Muscle of arm (tissue), 12 donors: ENCODE data around the gene PCDHGB7. TPM values are rescaled to one million over a fixed set of nuclear protein-coding genes. Genes with fewer than 3 reads are reported as not detected.
"Not testable (repeated sequence)": the region's sequence is repeated elsewhere in the genome, so short reads cannot be mapped to it uniquely, and the experiment has no call there.

ENCODE experiments used
- DNase-seq: peaks from one replicate; pipeline ENCODE4 v3.0.0-alpha.2; 2013
- polyA plus RNA-seq, 12 donors: library from polyadenylated mRNA; unstranded; fragments of 120-200 nt; gene quantifications; one replicate each; pipeline ENCODE4 v1.2.1, GENCODE V29; 2013; ENCODE audit not compliant: insufficient read length in 12 of 12

Gene PCDHGB7
- polyA plus RNA-seq, 12 donors, result 6.5 to 14.7 (median 8.6) TPM; not detected in 1

- no peak for DNase-seq
These were observed 24.2 kb upstream of the PCDHGB7 start for GRCh38 chr5:141393267-141393666.

GRCh38 chr5:141394401-141395187, 22.9 kb upstream of the PCDHGB7 start:
- not testable (repeated sequence) for DNase-seq

- not testable (repeated sequence) for DNase-seq
These were observed 19.5 kb upstream of the PCDHGB7 start, which contains the start of gene PCDHGB5 for GRCh38 chr5:141397756-141398551. Gene PCDHGB5 (plus strand): TSS chr5:141397947. CDS start chr5:141398128, 181 bp downstream.

GRCh38 chr5:141398608-141399007, 18.9 kb upstream of the PCDHGB7 start:
- DNase-seq, result no peak

DNA sequence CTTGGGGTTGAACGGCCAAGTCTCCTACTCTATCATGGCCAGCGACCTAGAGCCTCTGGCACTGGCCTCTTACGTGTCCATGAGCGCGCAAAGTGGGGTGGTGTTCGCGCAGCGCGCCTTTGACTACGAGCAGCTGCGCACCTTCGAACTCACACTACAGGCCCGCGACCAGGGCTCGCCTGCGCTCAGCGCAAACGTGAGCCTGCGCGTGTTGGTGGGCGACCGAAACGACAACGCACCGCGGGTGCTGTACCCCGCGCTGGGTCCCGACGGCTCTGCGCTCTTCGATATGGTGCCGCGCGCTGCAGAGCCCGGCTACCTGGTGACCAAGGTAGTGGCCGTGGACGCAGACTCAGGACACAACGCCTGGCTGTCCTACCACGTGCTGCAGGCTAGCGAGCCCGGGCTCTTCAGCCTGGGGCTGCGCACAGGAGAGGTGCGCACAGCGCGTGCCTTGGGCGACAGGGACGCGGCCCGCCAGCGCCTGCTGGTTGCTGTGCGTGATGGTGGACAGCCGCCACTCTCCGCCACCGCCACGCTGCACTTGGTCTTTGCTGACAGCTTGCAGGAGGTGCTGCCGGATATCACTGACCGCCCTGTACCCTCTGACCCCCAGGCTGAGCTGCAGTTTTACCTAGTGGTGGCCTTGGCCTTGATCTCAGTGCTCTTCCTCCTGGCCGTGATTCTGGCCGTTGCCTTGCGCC, 17.8 kb upstream of the PCDHGB7 start:
- DNase-seq, result no peak

- no peak for DNase-seq
These were observed 14.8 kb upstream of the PCDHGB7 start, which contains the start of gene PCDHGA9 for GRCh38 chr5:141402553-141403243. Gene PCDHGA9 (plus strand): TSS chr5:141402778. CDS start chr5:141402953, 175 bp downstream.

GRCh38 chr5:141403387-141403786, 14.1 kb upstream of the PCDHGB7 start:
- no peak for DNase-seq

DNA sequence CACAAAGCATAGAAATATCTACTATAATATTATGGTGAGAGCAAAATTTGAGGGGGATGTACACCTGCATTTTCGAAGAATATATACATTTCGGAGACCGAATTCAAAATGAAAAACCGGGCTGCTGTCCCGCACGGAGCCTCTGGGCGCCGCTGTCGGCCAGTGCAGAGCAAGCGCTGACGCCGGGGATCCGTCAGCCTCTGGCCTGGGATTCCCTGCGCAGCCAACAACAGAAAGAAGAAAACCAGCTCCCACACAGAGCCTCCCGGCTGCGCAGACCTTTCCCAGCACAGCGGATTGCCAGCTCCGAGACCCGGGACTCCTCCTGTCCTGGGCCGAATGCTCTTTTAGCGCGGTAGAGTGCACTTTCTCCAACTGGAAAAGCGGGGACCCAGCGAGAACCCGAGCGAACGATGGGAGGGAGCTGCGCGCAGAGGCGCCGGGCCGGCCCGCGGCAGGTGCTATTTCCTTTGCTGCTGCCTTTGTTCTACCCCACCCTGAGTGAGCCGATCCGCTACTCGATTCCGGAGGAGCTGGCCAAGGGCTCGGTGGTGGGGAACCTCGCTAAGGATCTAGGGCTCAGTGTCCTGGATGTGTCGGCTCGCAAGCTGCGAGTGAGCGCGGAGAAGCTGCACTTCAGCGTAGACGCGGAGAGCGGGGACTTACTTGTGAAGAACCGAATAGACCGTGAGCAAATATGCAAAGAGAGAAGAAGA, 9.5 kb upstream of the PCDHGB7 start, which contains the start of gene PCDHGB6:
PCDHGB6 (plus strand) TSS at position 232 of the 716 bp plus-strand sequence; CDS start at position 414, 182 bp downstream.
- not testable (repeated sequence) for DNase-seq

DNA sequence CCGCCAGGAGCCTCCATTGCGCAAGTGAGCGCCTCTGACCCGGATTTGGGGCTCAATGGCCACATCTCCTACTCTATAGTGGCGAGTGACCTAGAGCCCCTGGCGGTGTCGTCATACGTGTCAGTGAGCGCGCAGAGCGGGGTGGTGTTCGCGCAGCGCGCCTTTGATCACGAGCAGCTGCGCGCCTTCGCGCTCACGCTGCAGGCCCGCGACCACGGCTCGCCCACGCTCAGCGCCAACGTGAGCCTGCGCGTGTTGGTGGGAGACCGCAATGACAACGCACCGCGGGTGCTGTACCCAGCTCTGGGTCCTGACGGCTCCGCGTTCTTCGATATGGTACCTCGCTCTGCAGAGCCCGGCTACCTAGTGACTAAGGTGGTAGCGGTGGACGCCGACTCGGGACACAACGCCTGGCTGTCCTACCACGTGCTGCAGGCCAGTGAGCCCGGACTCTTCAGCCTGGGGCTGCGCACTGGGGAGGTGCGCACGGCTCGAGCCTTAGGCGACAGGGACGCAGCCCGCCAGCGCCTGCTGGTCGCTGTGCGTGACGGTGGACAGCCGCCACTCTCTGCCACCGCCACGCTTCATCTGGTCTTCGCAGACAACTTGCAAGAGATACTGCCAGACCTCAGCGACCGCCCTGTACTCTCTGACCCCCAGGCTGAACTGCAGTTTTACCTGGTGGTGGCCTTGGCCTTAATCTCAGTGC, 7.7 kb upstream of the PCDHGB7 start:
- DNase-seq, result no peak

DNA sequence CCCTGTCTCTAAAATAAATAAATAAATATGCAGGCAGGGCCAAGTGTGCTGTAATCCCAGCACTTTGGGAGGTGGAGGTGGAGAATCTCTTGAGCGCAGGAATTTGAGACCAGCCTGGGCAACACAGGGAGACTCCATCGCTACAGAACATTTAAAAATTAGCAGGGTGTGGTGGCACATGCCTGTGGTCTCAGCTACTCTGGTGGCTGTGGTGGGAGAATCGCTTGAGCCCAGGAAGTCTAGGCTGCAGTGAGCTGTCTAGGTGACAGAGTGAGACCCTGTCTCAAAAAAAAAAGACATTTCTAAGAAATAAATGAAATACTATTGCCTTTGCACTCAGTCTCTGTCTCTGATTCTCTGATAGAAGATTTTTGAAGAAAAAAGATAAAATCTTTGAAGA, 5.9 kb upstream of the PCDHGB7 start:
- DNase-seq, result no peak

DNA sequence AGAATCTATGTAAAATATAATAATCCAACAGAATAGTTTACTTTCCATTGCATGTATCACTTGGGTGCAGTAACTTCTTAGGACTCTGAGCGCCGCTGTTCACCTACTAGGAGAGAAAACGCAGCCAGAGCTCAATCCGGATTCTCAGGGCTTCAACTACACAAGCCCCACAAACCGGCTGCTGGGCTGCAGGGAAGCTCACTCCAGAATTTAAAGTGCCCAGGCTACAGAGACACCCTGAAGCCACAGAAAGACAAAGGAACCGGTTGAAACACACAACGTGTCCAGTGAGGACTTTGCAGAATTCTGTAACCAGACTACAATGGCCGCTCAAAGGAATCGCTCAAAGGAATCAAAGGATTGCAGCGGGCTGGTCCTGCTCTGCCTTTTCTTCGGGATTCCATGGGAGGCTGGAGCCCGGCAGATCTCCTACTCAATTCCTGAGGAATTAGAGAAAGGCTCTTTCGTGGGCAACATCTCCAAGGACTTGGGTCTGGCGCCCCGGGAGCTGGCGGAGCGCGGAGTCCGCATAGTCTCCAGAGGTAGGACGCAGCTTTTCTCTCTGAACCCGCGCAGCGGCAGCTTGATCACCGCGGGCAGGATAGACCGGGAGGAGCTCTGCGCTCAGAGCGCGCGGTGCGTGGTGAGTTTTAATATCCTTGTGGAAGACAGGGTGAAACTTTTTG, 4.5 kb upstream of the PCDHGB7 start, which contains the start of gene PCDHGA10:
PCDHGA10 (plus strand) TSS at position 134 of the 686 bp plus-strand sequence; CDS start at position 323, 189 bp downstream.
- no peak for DNase-seq

- DNase-seq, result no peak
These were observed 3.9 kb upstream of the PCDHGB7 start for GRCh38 chr5:141413540-141414069.

GRCh38 chr5:141414548-141415274, 2.8 kb upstream of the PCDHGB7 start:
- DNase-seq, result not testable (repeated sequence)

- not testable (repeated sequence) for DNase-seq
These were observed 2.2 kb upstream of the PCDHGB7 start for GRCh38 chr5:141415275-141415618.

DNA sequence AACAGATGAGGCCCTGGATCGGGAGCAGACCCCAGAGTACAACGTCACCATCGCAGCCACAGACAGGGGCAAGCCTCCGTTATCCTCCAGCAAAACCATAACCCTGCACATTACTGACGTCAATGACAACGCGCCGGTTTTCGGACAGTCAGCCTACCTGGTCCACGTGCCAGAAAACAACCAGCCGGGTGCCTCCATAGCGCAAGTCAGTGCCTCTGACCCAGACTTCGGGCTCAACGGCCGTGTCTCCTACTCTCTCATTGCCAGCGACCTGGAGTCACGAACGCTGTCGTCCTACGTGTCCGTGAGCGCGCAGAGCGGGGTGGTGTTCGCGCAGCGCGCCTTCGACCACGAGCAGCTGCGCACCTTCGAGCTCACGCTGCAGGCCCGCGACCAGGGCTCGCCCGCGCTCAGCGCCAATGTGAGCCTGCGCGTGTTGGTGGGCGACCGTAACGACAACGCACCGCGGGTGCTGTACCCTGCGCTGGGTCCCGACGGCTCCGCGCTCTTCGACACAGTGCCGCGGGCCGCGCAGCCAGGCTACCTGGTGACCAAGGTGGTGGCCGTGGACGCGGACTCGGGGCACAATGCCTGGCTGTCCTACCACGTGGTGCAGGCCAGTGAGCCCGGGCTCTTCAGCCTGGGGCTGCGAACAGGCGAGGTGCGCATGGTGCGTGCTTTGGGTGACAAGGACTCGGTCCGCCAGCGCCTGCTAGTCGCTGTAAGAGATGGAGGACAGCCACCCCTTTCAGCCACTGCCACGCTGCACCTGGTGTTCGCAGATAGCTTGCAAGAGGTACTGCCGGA, 1.8 kb downstream of the PCDHGB7 start:
- no peak for DNase-seq

- peak; percentile 27 for DNase-seq
These were observed 3.5 kb downstream of the PCDHGB7 start, which contains the start of gene PCDHGA11 for GRCh38 chr5:141420855-141421488. Gene PCDHGA11 (plus strand): TSS chr5:141421051. CDS start chr5:141421228, 177 bp downstream.

DNA sequence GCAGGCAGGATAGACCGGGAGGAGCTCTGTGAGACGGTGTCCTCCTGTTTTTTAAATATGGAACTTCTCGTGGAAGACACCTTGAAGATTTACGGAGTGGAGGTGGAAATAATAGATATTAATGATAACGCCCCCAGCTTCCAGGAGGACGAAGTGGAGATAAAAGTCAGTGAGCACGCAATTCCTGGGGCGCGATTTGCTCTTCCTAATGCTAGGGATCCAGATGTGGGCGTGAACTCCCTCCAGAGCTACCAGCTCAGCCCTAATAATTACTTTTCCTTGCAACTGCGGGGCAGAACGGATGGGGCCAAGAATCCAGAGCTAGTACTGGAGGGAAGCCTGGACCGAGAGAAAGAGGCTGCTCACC, 4.0 kb downstream of the PCDHGB7 start:
- DNase-seq, result no peak
